H1 (cell line): ENCODE results near the gene QDPR. TPM values are rescaled to one million over a fixed set of nuclear protein-coding genes. Genes with fewer than 3 reads are reported as not detected.

ENCODE experiments used
- POU5F1 ChIP-seq: IDR thresholded peaks from 2 replicates; pipeline ENCODE4 v1.6.1; 2011; ENCODE audit warnings: low read depth, mild to moderate bottlenecking, low read length, moderate library complexity
- SP2 ChIP-seq: IDR thresholded peaks from 2 replicates; pipeline ENCODE4 v1.6.1; 2012; ENCODE audit warnings: mild to moderate bottlenecking, low read length, inconsistent platforms
- TEAD4 ChIP-seq: IDR thresholded peaks from 2 replicates; pipeline ENCODE4 v1.6.1; 2012; ENCODE audit warnings: low read depth, low read length, inconsistent platforms, mixed read lengths
- ZNF274 ChIP-seq: IDR thresholded peaks from 2 replicates; pipeline ENCODE4 v1.7.0; 2012; ENCODE audit warnings: low read length, borderline replicate concordance; ENCODE audit errors: extremely low read depth
- polyA plus RNA-seq, 7 experiments: library from polyadenylated mRNA; depleted of rRNA in 3 of 7; stranded (reverse) in 5 of 7; unstranded in 2 of 7; fragments of >200 nt in 5 of 7; fragments of 200-250 nt in 2 of 7; gene quantifications; 1 replicate in 5 of 7; 2 replicates in 1 of 7; 4 replicates in 1 of 7; pipeline versions ENCODE4 v1.2.1 to v1.2.3, GENCODE V29; 2011 to 2013; ENCODE audit warnings: missing spikeins in 2 of 7, mixed read lengths in 2 of 7
- total RNA-seq: library from RNA; stranded (reverse); fragmentation: NEBNext Ultra II Directional; extraction: Animal tissue kit (Norgen Biotek cat#: 25700); gene quantifications from 2 replicates; pipeline ENCODE4 v1.2.1, GENCODE V29; 2021
- TF ChIP-seq, protein P1 (sequence below): IDR thresholded peaks from 2 replicates; pipeline ENCODE4 v1.6.1; 2011; ENCODE audit warnings: low read depth, mild to moderate bottlenecking, low read length; ENCODE audit not compliant: insufficient read depth

The QDPR gene
- total and polyA plus RNA-seq, 2 of the 8 experiments (the other 6 are each of a cell fraction or from before 2014, with no cell fraction given): 33.6 to 35.9 TPM

DNA sequence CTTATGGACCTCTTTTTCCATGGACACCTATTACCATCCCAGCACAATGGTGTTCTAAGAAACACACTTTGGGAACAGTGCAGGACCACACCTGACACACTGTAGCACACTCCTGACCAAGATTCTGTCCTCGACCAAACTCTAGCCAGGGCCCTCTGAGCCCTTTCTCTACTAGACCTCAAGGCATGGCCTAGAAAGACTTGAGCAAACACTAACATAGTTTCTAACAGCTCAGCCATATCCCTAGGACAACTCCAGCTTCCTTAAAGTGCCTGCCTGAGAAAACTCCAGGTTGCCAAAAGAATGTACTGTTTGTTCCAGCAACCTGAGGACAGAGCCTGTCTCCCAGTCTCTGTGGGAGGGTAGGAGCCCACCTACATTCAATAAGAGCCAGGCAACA, 48.3 kb downstream of the QDPR start (continued):
- TF ChIP-seq SP2: no peak
- TF ChIP-seq, protein P1, sequence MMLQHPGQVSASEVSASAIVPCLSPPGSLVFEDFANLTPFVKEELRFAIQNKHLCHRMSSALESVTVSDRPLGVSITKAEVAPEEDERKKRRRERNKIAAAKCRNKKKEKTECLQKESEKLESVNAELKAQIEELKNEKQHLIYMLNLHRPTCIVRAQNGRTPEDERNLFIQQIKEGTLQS: no peak
- TF ChIP-seq POU5F1: no peak
- no peak for TF ChIP-seq ZNF274
- TF ChIP-seq TEAD4: no peak
- TF ChIP-seq, all 59 proteins: peak for 0
